Heart left ventricle (tissue), 13 donors: ENCODE results near the gene AFAP1.

ENCODE experiments used
- CTCF ChIP-seq, 12 donors: fragments of 200-600 bp; sonication (generic) in 4 of 12; IDR thresholded peaks; one replicate each; pipeline versions ENCODE4 v1.5.0 to v1.8.0; 2018 to 2022; ENCODE audit warnings: antibody characterized with exemption in 12 of 12, mild to moderate bottlenecking in 5 of 12
- POLR2A ChIP-seq, 2 donors: fragments of 450-650 bp; IDR thresholded peaks; one replicate each; pipeline ENCODE4 v1.6.1; 2017; ENCODE audit warnings: antibody characterized with exemption in 2 of 2, mild to moderate bottlenecking in 2 of 2, moderate library complexity in 2 of 2
- donor health status: ischemic (EF 13 %, LVEDD 7.1; RV severe dilation, severe dysfunction).
- donor health status: DM: no; HTN: yes; CAD: no.
- donor health status: DM: no; HTN: no; CAD: no.
- donor health status: ischemic (EF 25% LVEDD 6.9; RV normal size, moderate dysfunction).
- donor health status: ischemic (EF 25% LVEDD 5.7; RV mildly dilated, moderate dysfunction).
- donor health status: ischemic (EF 35%, LVEDD 5.7; RV mildly dilated, moderate dysfunction).
- donor health status: nonischemic (EF 11% LVEDD 7.7; RV severe dilation, severe dysfunction).
- donor health status: DM: yes; HTN: yes; CAD: no.
- donor health status: PGD.
- donor health status: ischemic (EF 29% LVEDD 5.4; RV normal size, mild dysfunction).
- donor health status: nonischemic (EF 23%, LVEDD 6.1; RV moderate dilation, normal function).

- no peak for TF ChIP-seq POLR2A (IDR thresholded peaks at IDR 0.05)
- TF ChIP-seq CTCF (IDR thresholded peaks at IDR 0.05): no peak
These were observed 175.2 kb downstream of the AFAP1 start for GRCh38 chr4:7764466-7764865.
